Fibroblast of the conjunctiva (primary cell): ENCODE data around the gene RBCK1.
"Not testable (repeated sequence)": the region's sequence is repeated elsewhere in the genome, so short reads cannot be mapped to it uniquely, and the experiment has no call there.

ENCODE experiments used
- DNase-seq: peaks from one replicate; pipeline ENCODE4 v3.0.0-alpha.2; 2010; ENCODE audit warnings: low read depth

Gene RBCK1

DNA sequence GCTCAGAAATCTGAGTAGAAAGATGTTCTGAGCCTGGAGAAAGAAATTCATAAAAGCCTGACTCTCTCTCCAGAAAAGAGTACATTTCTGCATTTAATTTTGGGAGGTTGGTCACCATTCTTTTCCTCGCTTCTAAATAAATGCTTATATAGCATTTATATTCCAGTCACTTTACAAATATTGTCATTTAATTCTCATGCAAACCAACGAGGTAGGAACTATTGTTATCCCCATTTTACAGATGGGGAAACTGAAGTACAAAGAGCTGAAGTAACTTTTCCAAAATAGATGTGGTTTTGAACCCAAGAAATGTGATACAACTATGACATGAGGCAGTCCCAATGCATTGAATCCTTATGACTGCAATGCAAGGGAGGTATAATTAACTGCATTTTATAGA is 32.0 kb upstream of the RBCK1 start:
- no peak for DNase-seq

DNA sequence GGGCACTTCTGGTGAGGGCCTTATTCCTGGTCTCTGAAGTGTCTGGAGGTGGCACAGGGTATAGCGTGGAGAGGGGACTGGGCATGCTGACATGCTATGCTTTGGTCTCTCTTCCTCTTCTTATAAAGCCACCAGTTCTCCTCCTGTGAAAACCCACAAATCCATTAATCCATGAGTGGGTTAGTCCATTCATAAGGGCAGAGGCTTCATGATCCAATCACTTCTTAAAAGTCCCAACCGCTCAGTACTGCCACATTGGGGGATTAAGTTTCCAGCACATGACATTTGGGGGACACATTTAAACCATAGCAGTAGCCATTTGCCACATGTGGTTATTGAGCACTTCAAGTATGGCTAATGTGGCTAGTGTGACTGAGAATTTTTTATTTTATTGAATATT is 31.3 kb upstream of the RBCK1 start:
- no peak for DNase-seq

DNA sequence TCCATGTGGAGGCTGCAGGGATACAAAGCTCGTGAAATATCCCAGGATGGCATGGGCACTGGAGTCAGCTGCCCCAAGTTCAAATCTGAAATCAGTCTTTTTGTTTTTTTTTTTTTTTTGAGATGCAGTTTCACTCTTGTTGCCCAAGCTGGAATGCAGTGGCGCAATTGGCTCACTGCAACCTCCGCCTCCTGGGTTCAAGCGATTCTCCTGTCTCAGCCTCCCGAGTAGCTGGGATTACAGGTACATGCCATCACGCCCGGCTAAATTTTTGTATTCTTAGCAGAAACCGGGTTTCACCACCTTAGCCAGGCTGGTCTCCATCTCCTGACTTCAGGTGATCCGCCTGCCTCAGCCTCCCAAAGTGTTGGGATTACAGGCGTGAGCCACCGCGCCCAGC is 30.5 kb upstream of the RBCK1 start:
- not testable (repeated sequence) for DNase-seq

DNA sequence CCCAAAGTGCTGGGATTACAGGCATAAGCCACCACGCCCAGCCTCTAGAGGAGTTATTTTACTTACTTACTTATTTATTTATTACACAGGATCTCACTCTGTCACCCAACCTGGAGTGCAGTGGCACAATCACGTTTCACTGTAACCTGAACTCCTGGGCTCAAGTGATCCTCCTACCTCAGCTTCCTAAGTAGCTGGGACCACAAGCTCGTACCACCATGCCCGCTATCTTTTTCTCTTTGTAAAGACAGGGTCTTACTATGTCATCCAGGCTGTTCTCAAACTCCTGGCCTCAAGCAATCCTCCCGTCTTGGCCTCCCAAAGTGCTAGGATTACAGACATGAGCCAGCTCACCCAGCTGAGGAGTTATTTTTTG is 29.1 kb upstream of the RBCK1 start:
- DNase-seq, result no peak

DNA sequence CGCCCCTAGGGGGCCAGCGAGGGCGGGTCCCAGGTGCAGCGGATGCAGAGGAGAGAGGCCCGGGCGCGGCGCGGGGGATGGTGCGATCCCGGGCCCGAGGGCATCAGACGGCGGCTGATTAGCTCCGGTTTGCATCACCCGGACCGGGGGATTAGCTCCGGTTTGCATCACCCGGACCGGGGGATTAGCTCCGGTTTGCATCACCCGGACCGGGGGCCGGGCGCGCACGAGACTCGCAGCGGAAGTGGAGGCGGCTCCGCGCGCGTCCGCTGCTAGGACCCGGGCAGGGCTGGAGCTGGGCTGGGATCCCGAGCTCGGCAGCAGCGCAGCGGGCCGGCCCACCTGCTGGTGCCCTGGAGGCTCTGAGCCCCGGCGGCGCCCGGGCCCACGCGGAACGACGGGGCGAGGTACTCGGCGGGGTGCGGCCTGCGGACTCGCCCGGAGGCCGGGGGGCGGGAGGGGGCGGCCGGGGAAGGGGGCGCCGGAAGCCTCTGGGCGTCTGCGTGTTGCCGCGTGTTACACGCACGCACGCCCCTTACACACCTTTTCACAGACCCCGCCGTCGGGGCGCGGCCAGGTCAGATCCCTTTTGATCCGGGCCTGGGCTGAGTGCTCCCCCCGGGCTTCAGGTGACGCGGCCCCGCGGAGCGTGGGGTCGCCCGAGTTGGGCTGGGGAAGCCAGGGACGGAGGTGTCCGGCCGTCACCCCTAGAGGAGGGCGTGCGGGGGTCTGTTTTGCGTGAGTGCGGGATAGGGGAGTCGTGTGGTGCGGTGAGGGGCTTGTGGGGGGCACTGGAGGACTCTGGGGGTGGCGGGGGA is 27.1 kb upstream of the RBCK1 start:
- DNase-seq, result peak; percentile 78

DNA sequence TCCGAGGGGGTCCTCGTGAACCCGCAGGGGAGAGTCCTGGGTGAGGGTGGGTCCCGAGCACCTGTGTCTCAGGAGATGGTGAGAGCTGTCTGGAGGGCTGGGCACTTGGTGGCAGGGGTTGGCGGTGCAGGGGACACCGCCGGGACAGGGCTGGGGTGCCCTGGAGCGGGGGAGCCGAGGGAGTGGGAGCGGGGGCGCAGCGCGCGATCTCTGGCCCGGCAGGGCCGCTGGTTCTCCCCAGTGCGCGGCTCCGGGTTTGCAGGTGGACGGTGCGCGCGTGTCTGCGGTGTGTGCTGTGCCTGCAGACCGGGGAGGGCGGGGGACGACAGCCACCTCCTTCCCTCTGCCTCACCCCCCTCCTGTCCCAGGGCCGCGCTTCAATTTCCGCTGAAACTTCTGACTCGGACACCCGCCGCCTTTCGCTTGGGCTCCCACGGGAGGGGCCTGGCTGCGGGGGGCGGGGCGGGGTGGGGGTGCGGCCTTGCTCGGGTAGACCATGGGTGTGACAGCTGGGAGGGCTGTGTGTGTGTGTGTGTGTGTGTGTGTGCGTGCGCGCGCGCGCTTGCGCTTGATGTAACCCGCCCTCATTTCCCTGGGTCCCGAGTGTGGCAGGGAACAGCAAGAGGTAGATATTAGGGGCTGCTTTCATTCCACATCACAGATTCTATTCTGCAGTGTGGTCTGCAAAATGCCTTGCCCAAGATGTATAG is 26.4 kb upstream of the RBCK1 start:
- DNase-seq, result peak; percentile 76

DNA sequence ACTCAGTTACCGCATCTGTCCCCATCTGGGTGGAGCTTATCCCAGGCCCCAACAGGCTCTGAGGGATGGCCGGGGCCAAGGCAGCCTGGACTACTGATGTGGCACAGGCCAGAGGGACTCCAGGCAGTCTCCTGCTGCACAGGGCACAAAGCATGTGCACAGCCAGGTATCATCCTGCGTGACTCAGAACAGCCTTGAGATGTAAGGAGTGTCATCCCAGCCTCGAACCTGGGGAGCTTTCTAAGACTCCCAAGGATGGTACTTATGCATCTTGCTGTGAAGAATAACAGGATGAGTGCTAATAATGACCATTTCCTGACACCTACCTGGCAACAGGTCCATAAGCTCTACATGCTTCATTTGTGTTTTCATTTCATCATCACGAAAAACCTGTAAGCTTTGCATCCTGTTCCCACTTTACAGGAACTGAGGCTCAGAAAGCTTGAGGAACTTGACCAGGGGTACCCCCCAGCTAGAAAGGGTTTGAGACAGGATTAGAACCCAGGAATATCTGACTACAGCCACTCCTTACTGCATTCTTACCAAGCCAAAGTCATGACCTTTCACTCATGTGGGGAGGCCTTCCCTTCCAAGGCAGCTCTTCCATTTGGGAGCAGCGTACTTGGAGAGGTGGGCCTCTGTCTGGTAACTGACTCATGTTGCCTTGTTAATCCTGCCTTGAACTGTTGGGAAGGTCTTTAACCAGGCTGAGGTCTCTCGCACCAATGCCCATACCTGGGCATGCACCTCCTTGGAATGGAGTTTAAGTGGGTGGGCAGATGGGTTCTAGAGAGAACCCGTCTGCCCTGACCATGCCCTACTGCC is 25.6 kb upstream of the RBCK1 start:
- DNase-seq, result no peak

DNA sequence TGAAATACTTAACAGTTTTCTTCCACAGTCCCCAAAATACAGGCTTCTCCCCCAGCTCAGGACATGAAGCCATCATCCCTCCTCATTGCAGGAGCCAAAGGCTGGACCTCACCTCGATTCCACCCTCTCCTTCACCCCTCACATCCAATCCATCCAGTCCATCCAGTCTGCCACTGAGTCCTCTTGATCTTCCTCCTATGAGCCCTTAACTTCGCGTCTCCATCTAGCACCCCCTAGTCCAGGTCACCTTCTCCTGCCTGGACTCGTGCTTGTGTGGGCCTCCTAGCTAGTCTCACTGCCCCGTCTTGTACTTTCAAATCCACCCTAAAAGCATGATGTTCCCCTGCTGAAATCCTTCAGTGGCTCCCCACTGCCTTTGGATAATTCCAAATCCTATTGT is 24.2 kb upstream of the RBCK1 start:
- no peak for DNase-seq

DNA sequence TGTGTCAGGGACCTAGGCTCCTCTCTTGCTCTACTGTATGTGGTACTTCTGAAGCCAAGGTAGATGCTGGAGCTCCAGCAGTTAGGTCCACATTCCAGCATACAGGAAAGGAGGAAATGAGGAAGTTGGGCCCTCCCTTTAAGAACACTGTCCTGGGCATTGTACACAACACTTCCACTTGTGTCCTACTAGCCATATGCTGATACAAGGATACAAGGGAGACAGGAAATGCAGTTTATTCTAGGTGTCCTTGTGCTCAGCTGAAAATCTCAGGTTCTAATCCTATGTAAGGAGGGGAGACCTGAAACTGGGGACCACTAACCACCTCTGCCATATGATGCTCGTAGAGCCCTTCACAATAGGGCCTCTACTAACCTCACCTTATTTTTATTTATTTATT is 23.4 kb upstream of the RBCK1 start:
- no peak for DNase-seq

DNA sequence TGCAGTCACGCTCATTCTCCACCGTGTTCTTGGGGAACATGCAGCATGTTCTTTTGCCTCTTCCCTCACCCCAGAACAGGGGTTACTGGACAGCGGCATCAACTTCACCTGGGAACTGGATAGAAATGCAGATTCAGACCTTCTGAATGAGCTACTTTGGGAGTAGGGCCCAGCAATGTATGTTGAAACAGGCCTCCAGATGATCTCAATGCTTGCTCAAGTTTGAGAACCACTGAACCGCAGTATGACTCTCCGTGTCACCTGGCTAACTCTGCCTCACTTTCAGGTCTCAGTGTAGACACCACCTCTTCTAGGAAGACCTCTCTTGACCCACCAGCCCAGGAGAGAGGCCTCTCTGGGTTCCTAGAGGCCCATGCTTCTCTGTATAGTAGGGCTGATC is 22.7 kb upstream of the RBCK1 start:
- no peak for DNase-seq

DNA sequence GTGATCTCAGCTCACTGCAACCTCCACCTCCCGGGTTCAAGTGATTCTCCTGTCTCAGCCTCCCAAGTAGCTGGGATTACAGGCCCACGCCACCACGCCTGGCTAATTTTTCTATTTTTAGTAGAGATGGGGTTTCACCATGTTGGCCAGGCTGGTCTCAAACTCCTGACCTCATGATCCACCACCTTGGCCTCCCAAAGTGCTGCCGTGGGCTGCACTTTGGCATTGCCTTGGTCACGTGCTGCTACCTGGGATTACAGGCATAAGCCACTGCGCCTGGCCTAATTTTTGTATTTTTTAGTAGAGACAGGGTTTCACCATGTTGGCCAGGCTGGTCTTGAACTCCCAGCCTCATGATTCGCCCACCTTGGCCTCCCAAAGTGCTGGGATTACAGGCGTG is 21.5 kb upstream of the RBCK1 start:
- not testable (repeated sequence) for DNase-seq

DNA sequence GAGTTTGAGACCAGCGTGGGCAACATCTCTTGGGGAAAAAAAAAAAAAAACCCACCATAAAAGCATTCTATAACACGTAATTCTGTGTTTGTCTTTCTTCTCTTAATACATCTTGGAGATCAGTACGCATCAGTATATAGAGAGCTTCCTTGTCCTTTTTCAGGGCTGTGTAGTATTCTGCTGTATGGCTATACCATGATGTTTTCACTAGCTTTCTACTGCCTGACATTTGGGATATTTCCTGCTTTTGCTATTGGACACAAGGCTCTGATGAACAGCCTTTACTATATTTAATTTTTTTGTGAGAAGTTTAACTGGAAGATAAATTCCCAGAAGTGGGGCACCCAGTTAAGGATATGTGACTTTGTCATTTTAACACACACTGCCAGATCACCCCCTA is 20.6 kb upstream of the RBCK1 start:
- no peak for DNase-seq

DNA sequence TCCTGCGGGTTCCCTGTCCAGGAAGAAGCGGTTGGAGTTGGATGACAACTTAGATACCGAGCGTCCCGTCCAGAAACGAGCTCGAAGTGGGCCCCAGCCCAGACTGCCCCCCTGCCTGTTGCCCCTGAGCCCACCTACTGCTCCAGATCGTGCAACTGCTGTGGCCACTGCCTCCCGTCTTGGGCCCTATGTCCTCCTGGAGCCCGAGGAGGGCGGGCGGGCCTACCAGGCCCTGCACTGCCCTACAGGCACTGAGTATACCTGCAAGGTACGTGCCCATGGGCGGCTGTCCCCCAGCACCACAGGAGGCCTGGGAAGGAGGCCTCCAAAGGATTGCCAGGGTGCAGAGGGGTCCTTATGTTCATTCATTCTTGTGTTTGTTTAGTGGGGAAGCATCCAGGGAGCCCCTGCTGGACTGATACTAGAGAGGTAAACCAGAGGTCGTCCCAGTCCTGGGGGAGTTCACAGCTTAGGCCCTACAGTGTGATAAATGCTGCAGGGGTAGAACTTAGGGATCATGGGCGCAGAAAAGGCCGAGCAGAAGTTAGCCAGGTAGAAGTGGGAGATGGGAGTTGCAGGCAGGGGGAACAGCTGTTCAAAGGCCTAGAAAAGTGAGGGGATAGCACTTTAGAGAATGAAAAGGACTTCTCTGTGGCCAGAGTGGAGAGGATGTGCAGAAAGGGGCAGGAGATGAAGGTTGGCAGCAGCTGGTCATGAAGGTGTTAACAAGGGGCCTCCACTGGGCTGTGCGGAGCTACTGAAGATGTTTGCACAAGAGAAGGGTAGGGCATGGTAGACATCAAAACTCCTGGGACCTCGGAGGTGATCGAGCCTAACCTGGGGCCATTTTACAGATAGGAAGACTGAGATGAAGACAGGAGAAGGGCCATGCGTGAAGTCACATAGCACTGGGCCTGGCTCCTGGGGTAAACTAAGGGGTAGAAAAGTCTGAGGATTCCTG is 19.8 kb upstream of the RBCK1 start:
- no peak for DNase-seq

DNA sequence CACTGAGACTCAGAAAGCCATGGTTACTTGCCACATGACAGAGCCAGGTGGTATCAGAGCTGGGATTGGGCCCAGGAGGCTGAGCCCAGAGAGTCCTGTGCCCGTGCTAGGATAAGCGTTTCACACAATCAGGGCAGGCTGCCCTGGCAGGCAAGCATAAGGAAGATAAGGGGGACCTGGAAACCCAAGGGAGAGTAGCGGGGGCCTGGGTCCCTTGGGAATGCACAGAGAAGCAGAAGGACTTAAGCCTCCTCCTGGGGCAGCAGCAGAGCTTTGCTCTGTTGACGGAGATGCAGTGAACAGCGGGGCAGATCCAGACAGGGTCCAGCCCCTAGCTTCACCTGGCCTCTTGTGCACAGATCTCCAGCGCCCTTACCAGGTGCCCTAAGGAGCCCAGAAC is 18.9 kb upstream of the RBCK1 start:
- no peak for DNase-seq

DNA sequence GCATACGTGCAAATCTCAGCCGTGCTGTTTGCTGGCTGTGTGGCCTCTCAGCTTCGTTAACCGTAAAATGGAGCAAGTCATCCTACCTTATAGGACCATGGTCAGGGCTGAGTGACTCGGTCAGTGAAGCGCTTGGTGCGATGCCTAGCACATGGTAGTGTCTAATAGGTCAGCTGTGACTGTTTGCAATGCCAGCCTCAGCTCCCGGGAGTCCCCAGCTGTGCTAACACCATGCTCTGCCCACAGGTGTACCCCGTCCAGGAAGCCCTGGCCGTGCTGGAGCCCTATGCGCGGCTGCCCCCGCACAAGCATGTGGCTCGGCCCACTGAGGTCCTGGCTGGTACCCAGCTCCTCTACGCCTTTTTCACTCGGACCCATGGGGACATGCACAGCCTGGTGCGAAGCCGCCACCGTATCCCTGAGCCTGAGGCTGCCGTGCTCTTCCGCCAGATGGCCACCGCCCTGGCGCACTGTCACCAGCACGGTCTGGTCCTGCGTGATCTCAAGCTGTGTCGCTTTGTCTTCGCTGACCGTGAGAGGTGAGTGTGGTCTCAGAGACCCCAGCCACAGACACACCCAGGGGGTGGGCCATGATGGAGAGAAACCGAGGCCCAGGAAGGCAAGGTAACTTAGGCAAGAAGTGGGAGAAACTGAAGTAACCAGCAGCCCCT is 16.9 kb upstream of the RBCK1 start:
- no peak for DNase-seq

DNA sequence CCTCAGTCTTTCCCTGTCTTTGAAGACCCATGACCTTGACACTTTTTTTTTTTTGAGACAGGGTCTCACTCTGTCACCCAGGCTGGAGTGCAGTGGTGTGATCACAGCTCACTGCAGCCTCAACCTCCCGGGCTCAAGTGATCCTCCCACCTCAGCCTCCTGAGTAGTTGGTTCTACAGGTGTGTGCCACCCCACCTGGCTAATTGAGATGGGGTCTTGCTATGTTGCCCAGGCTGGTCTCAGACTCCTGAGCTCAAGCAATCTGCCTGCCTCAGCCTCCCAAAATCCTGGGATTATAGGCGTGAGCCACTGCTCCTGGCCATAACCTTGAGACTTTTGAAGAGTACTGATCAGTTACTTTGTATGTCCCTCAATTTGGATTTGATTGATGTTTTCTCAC is 14.8 kb upstream of the RBCK1 start:
- not testable (repeated sequence) for DNase-seq

DNA sequence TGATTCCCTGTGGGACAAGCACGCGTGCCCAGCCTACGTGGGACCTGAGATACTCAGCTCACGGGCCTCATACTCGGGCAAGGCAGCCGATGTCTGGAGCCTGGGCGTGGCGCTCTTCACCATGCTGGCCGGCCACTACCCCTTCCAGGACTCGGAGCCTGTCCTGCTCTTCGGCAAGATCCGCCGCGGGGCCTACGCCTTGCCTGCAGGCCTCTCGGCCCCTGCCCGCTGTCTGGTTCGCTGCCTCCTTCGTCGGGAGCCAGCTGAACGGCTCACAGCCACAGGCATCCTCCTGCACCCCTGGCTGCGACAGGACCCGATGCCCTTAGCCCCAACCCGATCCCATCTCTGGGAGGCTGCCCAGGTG is 11.9 kb upstream of the RBCK1 start:
- DNase-seq, result no peak

DNA sequence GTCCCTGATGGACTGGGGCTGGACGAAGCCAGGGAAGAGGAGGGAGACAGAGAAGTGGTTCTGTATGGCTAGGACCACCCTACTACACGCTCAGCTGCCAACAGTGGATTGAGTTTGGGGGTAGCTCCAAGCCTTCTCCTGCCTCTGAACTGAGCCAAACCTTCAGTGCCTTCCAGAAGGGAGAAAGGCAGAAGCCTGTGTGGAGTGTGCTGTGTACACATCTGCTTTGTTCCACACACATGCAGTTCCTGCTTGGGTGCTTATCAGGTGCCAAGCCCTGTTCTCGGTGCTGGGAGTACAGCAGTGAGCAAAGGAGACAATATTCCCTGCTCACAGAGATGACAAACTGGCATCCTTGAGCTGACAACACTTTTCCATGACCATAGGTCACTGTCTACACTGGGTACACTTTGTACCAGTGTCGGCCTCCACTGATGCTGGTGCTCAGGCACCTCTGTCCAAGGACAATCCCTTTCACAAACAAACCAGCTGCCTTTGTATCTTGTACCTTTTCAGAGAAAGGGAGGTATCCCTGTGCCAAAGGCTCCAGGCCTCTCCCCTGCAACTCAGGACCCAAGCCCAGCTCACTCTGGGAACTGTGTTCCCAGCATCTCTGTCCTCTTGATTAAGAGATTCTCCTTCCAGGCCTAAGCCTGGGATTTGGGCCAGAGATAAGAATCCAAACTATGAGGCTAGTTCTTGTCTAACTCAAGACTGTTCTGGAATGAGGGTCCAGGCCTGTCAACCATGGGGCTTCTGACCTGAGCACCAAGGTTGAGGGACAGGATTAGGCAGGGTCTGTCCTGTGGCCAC is 11.3 kb upstream of the RBCK1 start:
- no peak for DNase-seq

DNA sequence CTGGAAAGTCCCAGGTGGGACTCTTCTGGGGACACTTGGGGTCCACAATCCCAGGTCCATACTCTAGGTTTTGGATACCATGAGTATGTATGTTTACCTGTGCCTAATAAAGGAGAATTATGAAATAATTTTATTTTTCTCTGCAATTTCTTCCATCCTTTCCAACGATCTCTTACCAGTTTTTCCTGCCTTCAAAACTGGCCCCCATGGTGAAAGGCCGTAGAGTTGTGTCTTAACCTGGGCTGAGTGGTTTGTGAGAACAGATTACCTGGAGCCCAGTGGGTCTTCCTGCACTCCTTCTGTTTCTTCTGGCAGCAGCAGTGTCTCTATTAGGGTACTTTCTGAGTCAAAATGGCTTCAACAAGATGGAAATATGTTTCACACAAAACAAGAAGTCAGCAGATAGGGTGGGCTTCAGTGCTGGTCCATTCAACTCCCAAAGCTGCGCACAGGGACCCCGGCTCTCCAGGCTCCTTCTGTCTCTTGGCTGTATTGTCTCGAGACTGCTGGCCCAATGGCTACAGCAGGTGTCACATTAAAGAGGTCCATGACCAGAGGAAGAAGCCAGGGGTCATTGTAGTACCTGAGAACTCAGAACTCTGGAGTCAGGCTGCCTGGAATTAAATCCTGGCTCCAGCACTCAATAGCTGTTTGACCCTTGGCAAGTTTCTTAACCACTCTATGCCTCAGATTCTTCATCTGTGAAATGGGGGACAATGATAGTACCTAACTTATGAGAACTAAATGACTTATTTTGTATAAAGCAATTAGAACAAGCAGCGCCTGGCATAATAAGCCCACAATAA is 10.5 kb upstream of the RBCK1 start:
- no peak for DNase-seq
